Transverse colon (tissue), 4 donors: ENCODE measurements around the gene UGT3A1. TPM values are rescaled to one million over a fixed set of nuclear protein-coding genes. Genes with fewer than 3 reads are reported as not detected.

Experiments
- DNase-seq: peaks from one replicate; pipeline ENCODE4 v3.0.0-alpha.2; 2019
- H3K27ac ChIP-seq, 4 donors: fragments of 200-600 bp; sonication (generic); 2 replicates each; pipeline ENCODE4 v1.5.1; 2016 to 2018; ENCODE audit warnings: inconsistent platforms in 4 of 4
- H3K27me3 ChIP-seq: fragments of 200-600 bp; sonication (generic); 2 replicates; pipeline ENCODE4 v1.5.1; 2017; ENCODE audit warnings: inconsistent platforms
- H3K36me3 ChIP-seq, 4 donors: fragments of 200-600 bp; sonication (generic); 2 replicates each; pipeline ENCODE4 v1.5.1; 2017 to 2019; ENCODE audit warnings: inconsistent platforms in 4 of 4
- H3K4me1 ChIP-seq, 4 donors: fragments of 200-600 bp; sonication (generic); 2 replicates each; pipeline ENCODE4 v1.5.1; 2017 to 2020; ENCODE audit warnings: inconsistent platforms in 4 of 4
- H3K4me3 ChIP-seq, 4 donors: fragments of 200-600 bp; sonication (generic); 1 replicate in 1 of 4; 2 replicates in 3 of 4; pipeline versions ENCODE4 v1.5.1 to v1.6.1; 2017 to 2019; ENCODE audit warnings: inconsistent platforms in 4 of 4
- H3K9me3 ChIP-seq, 2 donors: fragments of 200-600 bp; sonication (generic); 2 replicates each; pipeline ENCODE4 v1.5.1; 2017 to 2019; ENCODE audit warnings: inconsistent platforms in 2 of 2
- EP300 ChIP-seq: sonication (generic); formaldehyde crosslinking; IDR thresholded peaks from one replicate; pipeline ENCODE4 v1.6.1; 2017; ENCODE audit warnings: antibody characterized with exemption, low read depth
- POLR2A ChIP-seq: fragments of 450-650 bp; IDR thresholded peaks from one replicate; pipeline ENCODE4 v1.6.1; 2016; ENCODE audit warnings: antibody characterized with exemption, mild to moderate bottlenecking, moderate library complexity
- POLR2AphosphoS5 ChIP-seq, 3 donors: sonication (generic); formaldehyde crosslinking; IDR thresholded peaks; one replicate each; pipeline ENCODE4 v1.6.1; 2016; ENCODE audit warnings: antibody characterized with exemption in 3 of 3
- WGBS, 2 donors: methylation state at CpG; one replicate each; pipeline ENCODE4 v1.1.5; 2018; ENCODE audit warnings: low coverage in 1 of 2; 5-methylcytosine and 5-hydroxymethylcytosine counted together
- in situ Hi-C, 4 donors: fragments of 200-750 bp; cut with MboI; loops; one replicate each; pipeline versions ENCODE4 v1.15.0 to v1.15.1; 2017; ENCODE audit warnings: low sequenced_read_pairs in 3 of 4, low pct_ligation_motif_present in 1 of 4, low pct_unique_long_range_greater_than_20kb in 1 of 4
- intact Hi-C: fragments of 100-400 bp; cut with DNase I; formaldehyde crosslinking; loops from one replicate; pipeline ENCODE4 v1.15.1; 2023; ENCODE audit warnings: low total_unique reads
- total RNA-seq, 4 donors: library from RNA; depleted of rRNA; stranded (reverse); fragments of >200 nt; gene quantifications; one replicate each; pipeline ENCODE4 v1.1.0, GENCODE V29; 2016
- TF ChIP-seq, protein P1 (sequence below), 5 experiments: fragments of 200-600 bp in 3 of 5; fragments of 450-650 bp in 2 of 5; sonication (generic) in 3 of 5; IDR thresholded peaks; 1 replicate in 2 of 5; 2 replicates in 3 of 5; pipeline ENCODE4 v1.5.1; 2016 to 2017; ENCODE audit warnings: antibody characterized with exemption in 5 of 5, inconsistent platforms in 3 of 5, mild to moderate bottlenecking in 2 of 5, moderate library complexity in 1 of 5

UGT3A1 gene
- total RNA-seq, 4 donors from 2014 or later: not detected

GRCh38 chr5:36033047-36033446, 41.9 kb upstream of the UGT3A1 start:
- in situ Hi-C loops: no loop called here
- Histone ChIP-seq H3K4me3 (no peak overlapping the region), H3K36me3 (no peaks in the 10 kb centered on the region), H3K27me3 (no peaks in the 10 kb centered on the region), H3K9me3 (no peaks in the 10 kb centered on the region), H3K27ac (no peak overlapping the region), H3K4me1 (no peaks in the 10 kb centered on the region)
- intact Hi-C loops: no loop called here
- DNase-seq: no peak
- no peak for TF ChIP-seq EP300
- TF ChIP-seq, protein P1, sequence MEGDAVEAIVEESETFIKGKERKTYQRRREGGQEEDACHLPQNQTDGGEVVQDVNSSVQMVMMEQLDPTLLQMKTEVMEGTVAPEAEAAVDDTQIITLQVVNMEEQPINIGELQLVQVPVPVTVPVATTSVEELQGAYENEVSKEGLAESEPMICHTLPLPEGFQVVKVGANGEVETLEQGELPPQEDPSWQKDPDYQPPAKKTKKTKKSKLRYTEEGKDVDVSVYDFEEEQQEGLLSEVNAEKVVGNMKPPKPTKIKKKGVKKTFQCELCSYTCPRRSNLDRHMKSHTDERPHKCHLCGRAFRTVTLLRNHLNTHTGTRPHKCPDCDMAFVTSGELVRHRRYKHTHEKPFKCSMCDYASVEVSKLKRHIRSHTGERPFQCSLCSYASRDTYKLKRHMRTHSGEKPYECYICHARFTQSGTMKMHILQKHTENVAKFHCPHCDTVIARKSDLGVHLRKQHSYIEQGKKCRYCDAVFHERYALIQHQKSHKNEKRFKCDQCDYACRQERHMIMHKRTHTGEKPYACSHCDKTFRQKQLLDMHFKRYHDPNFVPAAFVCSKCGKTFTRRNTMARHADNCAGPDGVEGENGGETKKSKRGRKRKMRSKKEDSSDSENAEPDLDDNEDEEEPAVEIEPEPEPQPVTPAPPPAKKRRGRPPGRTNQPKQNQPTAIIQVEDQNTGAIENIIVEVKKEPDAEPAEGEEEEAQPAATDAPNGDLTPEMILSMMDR (IDR thresholded peaks at IDR 0.05): no peak
- no peak for TF ChIP-seq POLR2A

- no peaks in the 10 kb centered on the region for H3K4me1 ChIP-seq
- H3K4me3 ChIP-seq: no peak overlapping the region
- in situ Hi-C loops (no loop called here), intact Hi-C loops (no loop called here)
- no peaks in the 10 kb centered on the region for H3K9me3 ChIP-seq
- H3K36me3 ChIP-seq: no peaks in the 10 kb centered on the region
- no peaks in the 10 kb centered on the region for H3K27me3 ChIP-seq
- no peak for TF ChIP-seq POLR2AphosphoS5 (IDR thresholded peaks at IDR 0.05)
- no peak for TF ChIP-seq EP300
- TF ChIP-seq, protein P1 (IDR thresholded peaks at IDR 0.05): no peak
- TF ChIP-seq POLR2A: no peak
- H3K27ac ChIP-seq: no peak overlapping the region
- WGBS, 2 donors: 79% methylated on average over 6 of the region's 6 CpGs; no CpG with 5 or more reads in 1 of the 2 donors
- no peak for DNase-seq
Observed at GRCh38 chr5:36031223-36031622, 40.0 kb upstream of the UGT3A1 start.

GRCh38 chr5:36029914-36030313, 38.7 kb upstream of the UGT3A1 start:
- WGBS, 2 donors: 93% methylated on average over 1 of the region's 1 CpG; no CpG with 5 or more reads in 1 of the 2 donors
- H3K27me3 ChIP-seq: no peaks in the 10 kb centered on the region
- intact Hi-C loops: no loop called here
- no peak for DNase-seq
- no peak for TF ChIP-seq POLR2AphosphoS5 (IDR thresholded peaks at IDR 0.05)
- TF ChIP-seq, protein P1 (IDR thresholded peaks at IDR 0.05): no peak
- TF ChIP-seq POLR2A: no peak
- no peak for TF ChIP-seq EP300
- in situ Hi-C loops: no loop called here
- no peaks in the 10 kb centered on the region for H3K9me3 ChIP-seq
- no peaks in the 10 kb centered on the region for H3K36me3 ChIP-seq
- H3K27ac ChIP-seq: no peak overlapping the region
- H3K4me3 ChIP-seq: no peak overlapping the region
- no peaks in the 10 kb centered on the region for H3K4me1 ChIP-seq

GRCh38 chr5:36028816-36029465, 37.8 kb upstream of the UGT3A1 start:
- no peaks in the 10 kb centered on the region for H3K36me3 ChIP-seq
- H3K27ac ChIP-seq: no peak overlapping the region
- H3K4me1 ChIP-seq: no peaks in the 10 kb centered on the region
- no peak for DNase-seq
- intact Hi-C loops (no loop called here), in situ Hi-C loops (no loop called here)
- no peak overlapping the region for H3K4me3 ChIP-seq
- 76 to 80% methylated on average over 1 to 4 of the region's 5 CpGs for WGBS, 2 donors
- TF ChIP-seq POLR2A (no peak), EP300 (no peak), POLR2AphosphoS5 (IDR thresholded peaks at IDR 0.05) (no peak)
- TF ChIP-seq, protein P1 (IDR thresholded peaks at IDR 0.05): no peak
- H3K9me3 ChIP-seq: no peaks in the 10 kb centered on the region
- no peaks in the 10 kb centered on the region for H3K27me3 ChIP-seq
